Stimulated activated naive CD4-positive, alpha-beta T cell (primary cell): ENCODE measurements around the gene BATF2.
"Not testable (repeated sequence)": the region's sequence is repeated elsewhere in the genome, so short reads cannot be mapped to it uniquely, and the experiment has no call there.

Experiments
- DNase-seq, 6 experiments: peaks; one replicate each; lab custom pipeline; 2025; lab: John Stamatoyannopoulos, UW

BATF2 gene

GRCh38 chr11:64996710-64997380, at the start of gene BATF2:
TSS of gene BATF2 (minus strand) at chr11:64996971. CDS start at chr11:64996914, 57 bp downstream.
- no peak for DNase-seq

GRCh38 chr11:65045728-65046127, 49.0 kb upstream of the BATF2 start:
- DNase-seq, result no peak

- DNase-seq, result no peak
Observed at GRCh38 chr11:65045061-65045460, 48.3 kb upstream of the BATF2 start.

GRCh38 chr11:65043881-65044501, 47.2 kb upstream of the BATF2 start:
- no peak for DNase-seq

GRCh38 chr11:65042891-65043290, 46.1 kb upstream of the BATF2 start:
- DNase-seq, result no peak

GRCh38 chr11:65040847-65041622, 44.3 kb upstream of the BATF2 start, which contains the start of gene SAC3D1:
TSS of gene SAC3D1 (plus strand) at chr11:65041210. CDS start at chr11:65041293, 83 bp downstream.
- peak; percentile 80 to 95 (median 90) for DNase-seq

GRCh38 chr11:65040520-65040846, 43.7 kb upstream of the BATF2 start:
- no peak for DNase-seq

GRCh38 chr11:65036931-65037330, 40.2 kb upstream of the BATF2 start:
- no peak for DNase-seq

GRCh38 chr11:65035579-65035978, 38.8 kb upstream of the BATF2 start:
- DNase-seq, result no peak

GRCh38 chr11:65034423-65034822, 37.7 kb upstream of the BATF2 start:
- no peak for DNase-seq

- no peak for DNase-seq
Observed at GRCh38 chr11:65032216-65032615, 35.4 kb upstream of the BATF2 start.

- DNase-seq, result peak; percentile 84 to 96 (median 89)
Observed at GRCh38 chr11:65027213-65028067, 30.7 kb upstream of the BATF2 start, which contains the start of gene SNX15. TSS of gene SNX15 (plus strand) at chr11:65027439. CDS start at chr11:65027538, 99 bp downstream.

GRCh38 chr11:65026810-65027209, 30.0 kb upstream of the BATF2 start:
- peak in 1 of 6 experiments; percentile 10 for DNase-seq

GRCh38 chr11:65023502-65023901, 26.7 kb upstream of the BATF2 start:
- DNase-seq, result not testable (repeated sequence)

- DNase-seq, result no peak
Observed at GRCh38 chr11:65021509-65021908, 24.7 kb upstream of the BATF2 start.

GRCh38 chr11:65021003-65021402, 24.2 kb upstream of the BATF2 start:
- DNase-seq, result no peak

GRCh38 chr11:65019824-65020223, 23.1 kb upstream of the BATF2 start:
- no peak for DNase-seq

GRCh38 chr11:65017937-65018336, 21.2 kb upstream of the BATF2 start:
- no peak for DNase-seq

- DNase-seq, result no peak
Observed at GRCh38 chr11:65016705-65017104, 19.9 kb upstream of the BATF2 start.

GRCh38 chr11:65014726-65015227, 18.0 kb upstream of the BATF2 start:
- DNase-seq, result peak in 1 of 6 experiments; percentile 3

- peak; percentile 70 to 92 (median 82) for DNase-seq
Observed at GRCh38 chr11:65013888-65014725, 17.3 kb upstream of the BATF2 start, which contains the start of gene ARL2. TSS of gene ARL2 (plus strand) at chr11:65014160. CDS start at chr11:65014208, 48 bp downstream.
